Activated CD4-positive, alpha-beta T cell treated with anti-CD3 and anti-CD28 coated beads, Interleukin-2, amount 10 ng/mL, durations not matched to agents 7 days and 5 days (primary cell): ENCODE results near the gene AHR. TPM values are rescaled to one million over a fixed set of nuclear protein-coding genes. Genes with fewer than 3 reads are reported as not detected.

Experiments used
- CTCF ChIA-PET: fragments of 350-600 bp; sonication (Branson Sonifier 250); formaldehyde crosslinking; loops from one replicate; lab custom pipeline; 2021; ENCODE audit warnings: antibody characterized with exemption; lab: Charles Lee
- POLR2A ChIA-PET: fragments of 350-600 bp; sonication (Branson Sonifier 250); formaldehyde crosslinking; loops from one replicate; lab custom pipeline; 2021; ENCODE audit warnings: antibody characterized with exemption; lab: Charles Lee
- DNase-seq: peaks from one replicate; pipeline ENCODE4 v3.0.0-alpha.2; 2020
- H3K27ac Mint-ChIP-seq: one replicate; pipeline ENCODE4 v1.8.0; 2021; ENCODE audit warnings: mild to moderate bottlenecking, moderate library complexity, mixed read lengths
- H3K27me3 Mint-ChIP-seq: one replicate; pipeline ENCODE4 v1.8.0; 2021; ENCODE audit warnings: mixed read lengths
- H3K36me3 Mint-ChIP-seq: one replicate; pipeline ENCODE4 v1.8.0; 2021; ENCODE audit warnings: low read depth, mixed read lengths
- H3K4me1 Mint-ChIP-seq: one replicate; pipeline ENCODE4 v1.8.0; 2021; ENCODE audit warnings: mixed read lengths
- H3K4me3 Mint-ChIP-seq: one replicate; pipeline ENCODE4 v1.8.0; 2021; ENCODE audit warnings: mild to moderate bottlenecking, moderate library complexity, mixed read lengths
- H3K9me3 Mint-ChIP-seq: one replicate; pipeline ENCODE4 v1.8.0; 2021; ENCODE audit warnings: mixed read lengths
- total RNA-seq, 2 experiments: library from RNA; stranded (reverse); gene quantifications; one replicate each; pipeline ENCODE4 v1.2.3, GENCODE V29; 2021

Gene AHR
- 10 to 100 TPM; 31.5 to 45.4 TPM for total RNA-seq

DNA sequence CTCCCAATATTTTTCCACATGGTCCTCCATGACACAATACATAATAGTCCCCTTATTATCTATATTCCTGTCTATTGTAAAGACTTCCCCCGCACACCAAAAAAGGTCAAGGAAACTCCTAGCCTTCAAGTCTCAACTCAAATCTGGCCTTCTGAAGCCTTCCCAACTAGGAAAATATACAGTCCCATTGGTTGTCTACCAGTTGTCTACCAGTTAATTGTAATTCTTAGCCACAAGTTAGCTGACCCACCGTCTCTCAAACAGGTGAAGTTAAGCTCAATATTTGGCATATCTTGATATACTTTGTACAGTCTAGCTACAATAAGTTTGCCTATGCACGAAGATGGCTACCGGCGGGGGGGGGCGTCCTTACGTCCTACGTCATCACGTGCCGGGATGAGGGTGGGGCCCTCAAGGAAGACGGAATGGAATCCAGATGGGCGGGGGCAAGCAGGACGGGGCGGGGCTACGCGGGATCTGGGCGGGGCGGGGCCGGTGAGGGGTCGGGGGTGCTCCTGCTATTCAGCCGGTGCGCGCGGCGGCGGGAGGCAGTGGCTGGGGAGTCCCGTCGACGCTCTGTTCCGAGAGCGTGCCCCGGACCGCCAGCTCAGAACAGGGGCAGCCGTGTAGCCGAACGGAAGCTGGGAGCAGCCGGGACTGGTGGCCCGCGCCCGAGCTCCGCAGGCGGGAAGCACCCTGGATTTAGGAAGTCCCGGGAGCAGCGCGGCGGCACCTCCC, at the start of gene AHR:
TSS of gene AHR (plus strand) at position 551 of the 738 bp plus-strand sequence. CDS start 613 bp downstream, outside the sequence.
- Mint-ChIP-seq H3K4me3 (peak within 1 kb of the TSS; percentile 93), H3K27ac (peak within 1 kb of the TSS; percentile 95), H3K9me3 (peaks cover 13% of the 10 kb centered on the region), H3K36me3 (peaks cover 15% of the 10 kb centered on the region), H3K27me3 (no peaks in the 10 kb centered on the region), H3K4me1 (peaks cover 27% of the 10 kb centered on the region)
- DNase-seq: peak; percentile 86
- ChIA-PET CTCF (interaction anchor here (1.0 to 1.3 kb wide), 2 partner anchors 158 to 315 kb away, joined by 3 to 4 read pairs; no protein-coding TSS in a partner anchor), POLR2A (interaction anchor here (0.7 kb wide), 2 partner anchors 100 to 284 kb away, joined by 3 read pairs; no protein-coding TSS in a partner anchor)

DNA sequence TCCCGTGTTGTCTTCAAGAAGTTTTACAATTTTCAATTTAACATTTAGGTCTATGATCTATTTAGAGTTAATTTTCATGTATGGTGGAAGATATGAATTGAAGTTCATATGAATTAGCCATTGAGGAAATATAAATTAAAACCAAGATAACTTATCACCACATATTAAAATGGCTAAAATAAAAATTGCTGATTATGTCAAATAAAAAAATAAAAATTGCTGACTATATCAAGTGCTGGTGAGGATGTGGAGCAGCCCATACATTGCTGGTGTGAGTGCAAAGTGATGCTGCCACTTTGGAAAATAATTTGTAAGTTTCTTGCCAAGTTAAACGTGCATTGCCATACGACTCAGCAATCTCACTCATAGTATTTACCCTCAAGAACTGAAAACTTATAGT, 44.6 kb upstream of the AHR start:
- POLR2A ChIA-PET: no interaction called here
- no peak overlapping the region for H3K27ac Mint-ChIP-seq
- no peaks in the 10 kb centered on the region for H3K27me3 Mint-ChIP-seq

DNA sequence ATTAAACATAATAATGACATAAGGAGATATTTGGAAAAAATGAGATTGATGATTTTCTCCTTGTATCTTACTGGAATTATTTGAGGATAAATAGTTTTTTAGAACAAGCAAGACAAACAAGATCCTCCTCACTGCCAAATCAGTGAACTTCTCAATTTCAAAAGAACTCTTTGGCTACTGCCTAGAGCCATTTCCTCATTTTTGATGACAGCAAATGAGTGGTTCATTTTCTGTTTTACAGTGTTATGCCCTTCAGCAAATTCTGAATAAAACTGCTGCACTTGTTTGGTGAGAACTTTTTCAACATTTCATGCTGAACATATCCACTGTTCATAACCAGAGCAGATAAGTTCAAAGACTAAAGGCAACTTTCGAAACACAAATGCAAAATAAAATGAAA, 42.5 kb upstream of the AHR start:
- DNase-seq: no peak
- ChIA-PET POLR2A (no interaction called here), CTCF (no interaction called here)
- H3K4me3 Mint-ChIP-seq: no peak overlapping the region
- H3K27me3 Mint-ChIP-seq: no peaks in the 10 kb centered on the region
- H3K36me3 Mint-ChIP-seq: peaks cover 7% of the 10 kb centered on the region
- H3K4me1 Mint-ChIP-seq: peaks cover 5% of the 10 kb centered on the region
- no peak overlapping the region for H3K27ac Mint-ChIP-seq
- peaks cover 9% of the 10 kb centered on the region for H3K9me3 Mint-ChIP-seq

More for the DNA sequence above, 44.6 kb upstream of the AHR start:
- Mint-ChIP-seq H3K9me3 (peaks cover 12% of the 10 kb centered on the region), H3K4me1 (peaks cover 2% of the 10 kb centered on the region), H3K36me3 (peaks cover 7% of the 10 kb centered on the region), H3K4me3 (no peak overlapping the region)
- CTCF ChIA-PET: no interaction called here
- DNase-seq: no peak

DNA sequence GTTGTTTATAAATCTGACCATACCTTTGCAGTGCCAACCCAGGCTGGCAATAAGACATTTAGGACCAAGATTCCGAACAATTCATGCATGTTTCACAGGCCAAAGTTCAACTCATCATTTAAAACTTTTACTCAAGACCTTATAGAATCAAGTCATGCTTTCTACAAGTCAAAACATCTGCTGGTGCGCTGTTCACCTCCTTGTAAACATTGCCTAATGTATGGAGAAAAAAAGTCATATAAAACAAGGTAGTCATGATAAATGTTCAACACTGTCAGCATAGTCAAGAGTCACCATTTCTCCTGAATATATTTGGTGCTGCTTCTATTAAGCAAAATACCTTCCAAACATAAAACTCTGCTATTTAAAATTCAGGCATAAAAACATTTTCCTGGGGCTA, 42.1 kb upstream of the AHR start:
- H3K4me1 Mint-ChIP-seq: peaks cover 8% of the 10 kb centered on the region
- H3K9me3 Mint-ChIP-seq: peaks cover 9% of the 10 kb centered on the region
- CTCF ChIA-PET: no interaction called here
- H3K27me3 Mint-ChIP-seq: no peaks in the 10 kb centered on the region
- no peak overlapping the region for H3K4me3 Mint-ChIP-seq
- H3K27ac Mint-ChIP-seq: no peak overlapping the region
- peaks cover 7% of the 10 kb centered on the region for H3K36me3 Mint-ChIP-seq
- DNase-seq: no peak
- POLR2A ChIA-PET: no interaction called here

DNA sequence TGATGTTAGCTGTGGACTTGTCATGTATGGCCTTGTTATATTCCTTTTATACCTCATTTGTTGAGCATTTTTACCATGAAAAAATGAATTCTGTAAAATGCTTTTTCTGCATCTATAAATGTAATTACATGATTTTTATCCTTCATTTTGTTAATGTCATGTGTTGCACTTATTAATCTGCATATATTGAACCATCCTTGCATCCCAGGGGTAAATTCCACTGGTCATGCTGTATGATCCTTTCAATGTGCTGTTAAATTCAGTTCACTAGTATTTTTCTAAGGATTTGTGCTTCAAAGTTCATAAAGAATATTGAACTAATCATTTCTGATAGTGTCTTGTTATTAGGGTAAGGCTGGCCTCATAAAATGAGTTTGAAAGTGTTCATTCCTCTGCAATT, 31.9 kb upstream of the AHR start:
- DNase-seq: no peak
- Mint-ChIP-seq H3K36me3 (peaks cover 24% of the 10 kb centered on the region), H3K27me3 (no peaks in the 10 kb centered on the region), H3K9me3 (peaks cover 64% of the 10 kb centered on the region), H3K4me3 (no peak overlapping the region), H3K27ac (no peak overlapping the region), H3K4me1 (peaks cover 5% of the 10 kb centered on the region)
- ChIA-PET POLR2A (no interaction called here), CTCF (interaction anchor here (0.9 kb wide), 1 partner anchor 11 kb away, joined by 3 read pairs; no protein-coding TSS in a partner anchor)

DNA sequence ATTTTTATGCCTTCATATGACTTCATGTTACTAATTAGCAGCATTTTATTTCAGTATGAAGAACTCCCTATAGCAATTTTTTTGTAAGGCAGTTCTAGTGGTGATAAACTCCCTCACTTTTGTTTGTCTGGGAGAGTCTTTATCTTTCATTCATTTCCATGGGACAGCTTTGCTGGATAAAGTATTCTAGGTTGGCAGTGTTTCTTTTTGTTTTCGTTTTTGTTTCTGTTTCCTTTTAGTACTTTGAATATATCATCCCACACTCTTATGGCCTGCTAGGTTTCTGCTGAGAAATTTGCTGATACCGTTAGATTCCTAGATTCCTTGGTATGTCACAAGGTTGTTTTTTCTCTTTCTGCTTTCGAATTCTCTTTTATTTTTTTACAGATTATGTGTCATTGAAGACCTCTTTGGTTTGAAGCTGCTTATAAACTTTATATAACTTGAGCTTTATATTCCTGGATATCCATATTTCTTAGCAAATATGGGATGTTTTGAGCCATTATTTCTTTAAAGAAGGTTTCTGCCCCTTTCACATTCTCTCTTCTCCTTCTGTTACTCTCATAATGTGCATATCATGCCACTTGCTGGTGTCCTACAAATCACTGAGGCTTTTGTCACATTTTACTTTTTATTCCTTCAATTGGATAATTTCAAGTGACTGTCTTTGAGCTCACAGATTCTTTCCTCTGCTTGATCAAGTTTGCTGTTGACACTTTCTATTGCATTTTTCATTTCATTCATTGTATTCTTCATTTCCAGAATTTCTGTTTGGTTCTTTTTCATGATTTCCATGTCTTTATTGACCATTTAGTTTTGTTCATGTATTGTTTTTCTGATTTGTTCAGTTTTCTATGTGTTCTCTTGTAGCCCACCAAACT, 28.9 kb upstream of the AHR start:
- Mint-ChIP-seq H3K27me3 (no peaks in the 10 kb centered on the region), H3K4me1 (peaks cover 8% of the 10 kb centered on the region), H3K9me3 (peaks cover 58% of the 10 kb centered on the region), H3K36me3 (peaks cover 33% of the 10 kb centered on the region), H3K27ac (no peak overlapping the region), H3K4me3 (no peak overlapping the region)
- ChIA-PET POLR2A (no interaction called here), CTCF (no interaction called here)
- DNase-seq: no peak

DNA sequence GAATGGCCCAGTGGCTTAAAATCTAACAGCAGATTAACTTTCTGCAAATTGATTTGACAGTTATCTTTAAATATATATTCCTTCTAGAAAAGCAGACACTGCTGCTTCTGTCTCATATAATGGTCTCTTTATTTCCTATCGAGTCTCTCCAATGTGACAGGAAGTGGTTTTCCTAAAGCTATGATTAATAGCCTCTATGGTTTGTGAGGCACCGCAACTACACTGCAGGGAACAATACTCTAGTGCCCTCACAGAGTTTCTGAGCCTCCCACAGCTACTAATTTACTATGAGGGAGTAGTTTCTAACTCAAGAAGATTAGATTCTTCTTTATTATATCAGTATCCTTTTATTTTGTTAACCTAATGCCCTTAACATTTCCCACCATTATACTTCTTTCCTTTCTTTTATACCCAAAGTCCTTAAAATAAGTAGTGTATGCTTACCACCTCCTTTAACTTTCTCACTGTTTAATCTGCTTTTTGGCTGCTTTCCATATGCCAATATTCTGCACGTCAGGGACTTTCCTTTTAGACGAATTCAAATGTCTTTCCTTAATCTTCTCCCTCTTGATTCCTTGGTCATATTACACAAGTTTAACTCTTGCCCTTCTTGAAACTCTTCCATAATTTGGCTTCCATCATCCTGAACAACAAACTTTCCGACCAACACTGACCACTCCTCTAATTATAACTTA, 23.8 kb upstream of the AHR start:
- no peak overlapping the region for H3K4me3 Mint-ChIP-seq
- peaks cover 15% of the 10 kb centered on the region for H3K4me1 Mint-ChIP-seq
- POLR2A ChIA-PET: no interaction called here
- H3K27ac Mint-ChIP-seq: no peak overlapping the region
- peaks cover 20% of the 10 kb centered on the region for H3K36me3 Mint-ChIP-seq
- DNase-seq: peak; percentile 12
- H3K9me3 Mint-ChIP-seq: peaks cover 21% of the 10 kb centered on the region
- CTCF ChIA-PET: no interaction called here
- no peaks in the 10 kb centered on the region for H3K27me3 Mint-ChIP-seq

DNA sequence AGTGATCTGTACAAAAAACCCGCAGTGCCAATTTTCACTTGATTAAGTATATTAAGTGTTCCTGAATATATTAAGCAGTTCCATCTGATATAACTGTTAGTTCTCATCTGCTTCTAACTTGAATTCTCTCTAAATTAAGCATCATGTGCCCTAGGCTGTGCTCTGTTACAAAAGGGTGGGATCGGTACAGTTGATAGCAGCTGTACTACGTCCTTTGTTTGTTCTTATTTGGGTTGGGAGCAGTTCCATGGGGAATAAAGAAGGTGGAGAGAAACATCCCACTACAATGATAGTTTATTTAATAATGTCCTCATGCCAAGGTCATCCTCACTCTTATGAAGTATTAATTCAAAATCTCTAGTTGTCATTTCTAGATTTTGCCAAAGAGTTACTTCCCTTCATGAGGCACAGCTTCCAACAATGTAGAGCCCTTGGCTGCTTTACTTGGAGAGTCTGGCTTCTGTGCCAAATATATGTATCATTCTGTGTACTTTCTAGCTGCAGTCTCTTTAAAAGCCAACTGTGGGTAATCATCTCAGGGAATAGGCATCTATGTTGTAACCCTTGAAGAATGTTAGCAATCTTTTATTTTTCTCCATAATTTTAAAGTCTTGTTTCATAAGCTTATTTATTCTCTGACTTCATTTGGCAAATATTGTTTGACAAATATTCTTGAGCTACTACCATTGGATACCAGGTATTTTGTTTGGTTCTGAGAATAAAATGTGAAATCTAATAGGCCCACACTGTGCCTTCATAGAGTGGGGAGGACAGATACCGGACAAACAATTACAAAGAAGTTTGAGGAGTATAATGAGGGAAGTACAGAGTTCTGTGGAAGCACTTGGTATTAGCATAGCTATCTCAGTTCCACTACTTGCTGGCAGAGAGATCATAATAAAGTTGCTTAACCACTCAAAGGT, 22.4 kb upstream of the AHR start:
- POLR2A ChIA-PET: no interaction called here
- Mint-ChIP-seq H3K27me3 (no peaks in the 10 kb centered on the region), H3K9me3 (peaks cover 13% of the 10 kb centered on the region), H3K4me3 (no peak overlapping the region), H3K36me3 (peaks cover 11% of the 10 kb centered on the region), H3K4me1 (peaks cover 15% of the 10 kb centered on the region), H3K27ac (no peak overlapping the region)
- CTCF ChIA-PET: interaction anchor here (1.0 kb wide), 1 partner anchor 241 kb away, joined by 3 read pairs; no protein-coding TSS in a partner anchor
- DNase-seq: no peak

DNA sequence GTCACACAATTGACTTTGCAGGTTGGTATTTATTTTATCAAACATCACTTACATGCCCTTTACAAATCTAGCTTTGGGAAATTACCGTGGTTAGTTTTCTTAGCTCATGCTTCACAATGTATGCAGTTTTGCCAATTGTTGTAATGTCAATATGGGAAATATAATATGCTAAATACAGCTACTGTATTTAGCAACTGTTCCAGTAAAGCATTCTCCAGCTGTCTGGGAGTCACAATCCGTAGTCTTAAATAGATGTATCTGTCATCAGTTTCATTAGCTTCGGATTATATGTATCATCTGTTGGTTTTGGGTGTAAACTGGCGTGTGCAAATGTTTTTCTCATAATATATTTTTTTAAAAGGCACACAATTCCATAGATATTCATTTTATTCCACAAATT, 19.4 kb upstream of the AHR start:
- H3K36me3 Mint-ChIP-seq: peaks cover 2% of the 10 kb centered on the region
- H3K4me1 Mint-ChIP-seq: peaks cover 12% of the 10 kb centered on the region
- no peaks in the 10 kb centered on the region for H3K27me3 Mint-ChIP-seq
- ChIA-PET CTCF (no interaction called here), POLR2A (no interaction called here)
- H3K27ac Mint-ChIP-seq: no peak overlapping the region
- H3K9me3 Mint-ChIP-seq: peaks cover 4% of the 10 kb centered on the region
- no peak overlapping the region for H3K4me3 Mint-ChIP-seq
- no peak for DNase-seq

DNA sequence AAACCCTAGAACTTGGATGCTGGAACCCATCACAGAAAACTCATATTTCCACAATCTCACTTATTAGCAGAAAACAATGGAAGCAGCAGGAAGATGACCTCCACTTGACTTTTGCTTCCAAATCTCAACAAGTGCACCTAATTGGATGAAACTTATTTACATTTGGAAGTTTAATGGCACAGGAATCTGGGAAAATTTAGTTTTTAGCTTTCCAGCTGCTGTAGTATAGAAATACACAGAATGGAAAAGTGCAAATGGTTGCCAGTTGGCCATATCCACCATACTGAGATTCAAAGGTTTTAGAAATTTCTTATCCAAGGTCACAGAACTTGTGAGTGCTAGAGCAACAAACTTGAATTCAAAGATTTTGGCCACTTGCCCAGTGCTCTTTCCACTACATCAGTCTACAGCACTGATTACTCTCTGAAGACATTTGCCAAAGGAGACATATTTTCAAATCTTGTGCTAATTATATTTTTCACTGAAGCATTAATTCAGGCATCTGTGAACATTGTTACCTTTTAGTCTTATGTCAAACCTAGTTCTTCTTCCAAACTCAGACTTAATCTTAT, 9.3 kb upstream of the AHR start:
- POLR2A ChIA-PET: no interaction called here
- no peak for DNase-seq
- peaks cover 6% of the 10 kb centered on the region for H3K36me3 Mint-ChIP-seq
- CTCF ChIA-PET: interaction anchor here (0.9 kb wide), 1 partner anchor 17 kb away, joined by 3 read pairs; no protein-coding TSS in a partner anchor
- peaks cover 2% of the 10 kb centered on the region for H3K9me3 Mint-ChIP-seq
- peaks cover 7% of the 10 kb centered on the region for H3K27me3 Mint-ChIP-seq
- no peaks in the 10 kb centered on the region for H3K4me1 Mint-ChIP-seq
- H3K27ac Mint-ChIP-seq: no peak overlapping the region
- H3K4me3 Mint-ChIP-seq: no peak overlapping the region

DNA sequence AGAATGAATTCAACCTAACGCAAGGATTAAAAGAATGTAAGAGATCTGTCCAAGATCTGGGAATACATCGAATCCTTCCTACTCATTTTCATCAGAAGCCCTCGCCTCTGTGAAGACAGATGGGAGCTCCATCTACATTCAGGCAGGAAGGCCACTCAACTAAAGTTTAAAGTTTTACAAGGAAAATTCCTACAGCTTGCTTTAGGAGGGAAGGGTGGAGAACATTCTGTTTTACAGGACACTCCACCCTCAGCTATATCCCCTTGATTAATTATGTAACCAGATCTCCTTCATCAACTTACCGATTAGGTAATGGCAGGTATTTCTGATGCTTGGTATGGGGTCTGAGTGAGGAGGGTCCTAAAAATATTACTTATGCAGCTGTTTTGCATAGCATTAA, 5.6 kb upstream of the AHR start:
- ChIA-PET CTCF (interaction anchor here (0.5 kb wide), 1 partner anchor 84 kb away, joined by 3 read pairs; no protein-coding TSS in a partner anchor), POLR2A (no interaction called here)
- H3K4me1 Mint-ChIP-seq: peaks cover 11% of the 10 kb centered on the region
- H3K9me3 Mint-ChIP-seq: peaks cover 12% of the 10 kb centered on the region
- no peak overlapping the region for H3K27ac Mint-ChIP-seq
- H3K36me3 Mint-ChIP-seq: peaks cover 15% of the 10 kb centered on the region
- no peak overlapping the region for H3K4me3 Mint-ChIP-seq
- peaks cover 4% of the 10 kb centered on the region for H3K27me3 Mint-ChIP-seq
- no peak for DNase-seq
